Measurements from ENCODE around the gene CENPL.

- TF ChIP-seq CTCF (IDR thresholded peaks at IDR 0.05; ENCODE audit: insufficient read depth, low read length) (no peak), GABPA (IDR thresholded peaks at IDR 0.05; ENCODE audit: low read depth) (no peak), POLR2AphosphoS5 (IDR thresholded peaks at IDR 0.05; ENCODE audit: low read depth) (no peak), REST (IDR thresholded peaks at IDR 0.05; ENCODE audit: insufficient replicate concordance, low read depth) (no peak), SPI1 (IDR thresholded peaks at IDR 0.05; ENCODE audit: borderline replicate concordance, low read depth) (no peak)
Measured at GRCh38 chr1:173789841-173790240, 34.8 kb downstream of the CENPL start.
